Nucleus accumbens (tissue), 56 donors: ENCODE data around the gene GPR37.
A peak's percentile ranks its signal among the peaks of the same experiment; 100 is the strongest.

Experiments used
- DNase-seq, 56 donors: peaks; one replicate each; lab custom pipeline; 2025; lab: John Stamatoyannopoulos, UW

Gene GPR37

DNA sequence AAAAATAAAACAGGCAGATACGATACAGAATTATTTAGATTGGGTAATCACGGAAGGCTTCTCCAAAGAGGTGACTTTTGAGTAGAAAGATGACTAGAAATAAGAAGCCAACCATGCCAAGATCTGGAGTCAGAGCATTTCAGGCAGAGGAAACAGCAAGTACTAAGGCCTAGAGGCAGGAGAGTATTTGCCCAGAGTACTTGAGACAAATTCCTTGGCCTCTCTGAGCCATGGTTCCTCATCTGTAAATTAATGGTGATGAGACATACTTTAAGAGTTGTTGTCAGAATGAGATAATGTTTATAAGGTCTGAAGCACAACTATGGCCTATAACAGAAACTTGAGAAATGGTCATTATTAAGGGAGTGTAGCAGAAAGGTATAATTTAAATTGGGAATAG lies 15.8 kb upstream of the GPR37 start:
- DNase-seq: no peak

GRCh38 chr7:124780608-124781007 lies 15.0 kb upstream of the GPR37 start:
- DNase-seq: no peak

DNA sequence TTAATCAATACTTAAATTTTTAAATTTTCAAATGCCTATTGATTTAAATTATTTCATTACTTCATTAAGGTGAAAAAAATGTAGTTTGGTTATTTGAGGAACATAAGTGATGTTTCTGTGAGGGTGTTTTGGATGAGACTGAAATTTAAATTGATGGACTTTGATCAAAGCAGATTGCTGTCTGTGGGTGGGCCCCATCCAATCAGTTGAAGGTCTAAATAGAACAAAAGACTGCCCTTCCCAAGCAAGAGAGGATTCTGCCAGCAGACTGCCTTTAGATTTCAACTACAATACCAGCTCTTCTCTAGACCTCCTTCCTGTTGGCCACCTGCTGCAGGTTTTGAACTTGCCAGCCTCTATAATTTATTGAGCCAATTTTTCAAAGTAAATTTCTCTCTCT lies 14.5 kb upstream of the GPR37 start:
- no peak for DNase-seq

- DNase-seq: no peak
These were observed 14.0 kb upstream of the GPR37 start for GRCh38 chr7:124779620-124780019.

- no peak for DNase-seq
These were observed 13.6 kb upstream of the GPR37 start for GRCh38 chr7:124779194-124779593.

DNA sequence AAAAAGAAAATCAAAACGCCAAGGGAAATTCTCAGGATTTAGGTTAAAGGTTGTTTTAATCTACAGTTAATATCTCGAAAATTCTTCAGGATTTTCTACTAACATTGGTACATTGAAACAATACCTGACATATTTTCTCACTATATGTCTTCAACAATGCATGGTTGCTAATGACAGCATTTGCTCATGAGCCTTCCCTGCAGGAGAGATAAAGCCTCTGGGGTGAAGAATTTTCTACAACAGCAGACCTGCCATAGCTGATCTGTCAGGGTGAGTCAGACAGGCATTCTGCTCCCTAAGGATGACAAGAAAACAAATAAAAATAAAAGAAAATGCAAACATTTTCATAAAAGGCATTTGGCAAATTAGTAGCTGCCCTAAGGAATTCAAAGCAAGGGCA lies 11.7 kb upstream of the GPR37 start:
- DNase-seq: no peak

- DNase-seq: no peak
These were observed 10.6 kb upstream of the GPR37 start for GRCh38 chr7:124776153-124776552.

GRCh38 chr7:124775422-124775821 lies 9.8 kb upstream of the GPR37 start:
- DNase-seq: no peak

- no peak for DNase-seq
These were observed 8.3 kb upstream of the GPR37 start for GRCh38 chr7:124773938-124774337.

DNA sequence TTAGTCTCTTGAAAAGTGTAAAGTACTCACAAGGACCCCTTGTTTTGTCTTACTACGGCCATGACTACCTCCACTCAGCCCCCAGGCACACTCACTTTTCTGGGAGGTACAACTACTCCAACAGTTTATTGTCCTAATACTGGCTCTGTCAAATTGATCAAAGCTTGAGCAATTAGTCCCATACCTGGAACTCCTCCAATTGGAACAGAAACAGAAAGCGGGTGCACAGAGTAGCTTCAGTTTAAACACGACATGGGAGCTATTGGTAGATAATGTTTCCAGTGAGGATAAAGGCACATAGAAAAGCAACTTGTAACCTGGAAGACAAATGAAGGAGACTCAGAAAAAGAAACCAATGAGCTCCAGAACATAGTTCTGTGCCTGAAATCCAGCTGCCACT lies 7.7 kb upstream of the GPR37 start:
- DNase-seq: no peak

GRCh38 chr7:124769136-124769535 lies 3.5 kb upstream of the GPR37 start:
- no peak for DNase-seq

DNA sequence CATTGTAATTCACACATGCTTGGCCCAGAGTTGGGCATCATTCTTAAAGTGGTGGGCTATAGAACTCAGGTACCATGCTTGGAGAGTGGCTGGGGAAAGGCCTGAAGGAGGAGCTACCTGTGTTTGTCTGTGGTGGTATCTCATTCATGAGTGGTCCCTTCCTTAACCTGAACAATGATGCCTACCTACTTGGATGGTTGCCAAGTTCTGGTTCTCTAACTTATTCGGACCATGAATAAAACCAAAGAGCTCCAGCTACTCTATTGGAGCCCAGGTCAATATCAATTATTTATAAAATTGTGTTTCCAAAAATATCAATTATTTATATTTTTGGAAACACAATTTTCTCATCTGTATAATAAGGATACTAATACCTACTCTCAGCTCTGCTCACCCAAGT lies 2.9 kb upstream of the GPR37 start:
- no peak for DNase-seq

DNA sequence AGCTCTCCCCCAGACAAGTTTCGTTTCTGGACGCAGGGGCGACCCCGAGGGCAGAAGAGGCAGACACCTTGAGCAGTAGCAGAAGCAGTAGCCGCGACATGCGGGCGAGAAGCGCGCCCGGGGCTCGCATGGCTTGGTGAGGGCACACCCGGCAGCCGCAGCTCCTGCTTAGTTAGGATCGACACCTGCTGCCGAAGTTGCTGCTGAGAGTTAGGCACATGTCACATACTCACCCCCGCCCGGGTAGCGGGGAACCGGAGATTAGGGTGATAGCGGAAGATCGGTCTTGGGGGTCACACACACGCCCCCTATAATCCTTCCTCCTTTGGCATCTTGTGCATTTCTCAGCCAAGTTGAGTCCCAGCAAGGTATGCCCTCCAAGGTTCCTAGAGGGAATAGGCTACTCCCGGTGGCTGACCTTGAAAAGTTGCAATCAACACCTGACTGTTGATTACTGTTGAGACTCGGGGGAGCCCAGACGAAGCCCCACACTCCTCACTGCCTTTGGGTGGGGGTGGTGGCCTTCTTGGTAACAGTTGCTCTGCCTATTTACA lies 668 bp downstream of the GPR37 start:
- peak in 13 of 56 donors; percentile 12 to 67 (median 46) for DNase-seq

GRCh38 chr7:124764051-124764846 lies 1.3 kb downstream of the GPR37 start:
- DNase-seq: peak in 7 of 56 donors; percentile 10 to 49 (median 32)

- peak in 39 of 56 donors; percentile 12 to 79 (median 52) for DNase-seq
These were observed 2.9 kb downstream of the GPR37 start for GRCh38 chr7:124762611-124763143.

DNA sequence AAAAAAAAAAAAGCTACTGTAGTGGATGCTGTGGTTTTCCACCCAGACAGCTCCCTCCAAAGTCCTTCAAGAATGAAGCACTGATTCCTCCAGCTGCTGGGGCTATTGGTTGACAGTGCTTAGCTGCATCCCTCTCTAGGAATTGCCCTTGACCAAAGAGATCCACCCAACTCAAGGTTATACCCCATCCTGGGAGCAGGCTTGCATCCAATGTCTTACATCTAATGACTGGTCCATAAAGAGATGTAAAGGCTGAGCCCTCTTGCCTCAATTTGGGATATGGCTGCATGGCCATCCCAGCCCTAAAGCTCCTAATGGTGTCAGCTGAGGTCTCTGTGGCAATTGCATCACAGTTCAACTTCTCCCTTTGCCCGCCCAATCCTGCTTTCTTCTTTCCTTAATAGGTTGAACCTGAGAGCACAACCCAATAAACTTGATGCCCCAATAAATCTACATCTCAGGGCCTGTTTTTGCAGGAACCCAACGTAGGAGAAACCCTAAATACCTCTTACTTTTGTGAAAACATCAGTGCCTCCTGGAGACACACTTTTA lies 4.4 kb downstream of the GPR37 start:
- DNase-seq: peak in 2 of 56 donors; percentile 14 to 26

DNA sequence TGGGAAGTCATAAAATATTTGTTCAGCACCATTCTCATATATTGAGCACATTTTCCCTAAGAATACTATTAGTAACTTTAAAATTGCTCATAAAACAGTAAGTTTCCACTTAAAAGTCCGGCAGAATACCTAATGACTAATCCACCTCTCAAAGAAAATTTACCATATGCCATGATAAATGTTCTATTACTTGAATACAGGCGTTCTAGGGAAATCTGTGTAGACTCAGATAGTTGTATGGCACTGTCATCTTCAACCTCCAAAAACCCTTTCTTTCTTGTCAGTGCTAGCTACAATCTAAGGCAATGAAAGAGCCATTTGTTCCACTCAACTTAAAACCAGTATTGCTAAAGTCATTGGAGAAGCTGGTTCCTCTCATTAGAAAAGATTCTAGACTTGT lies 7.3 kb downstream of the GPR37 start:
- no peak for DNase-seq

DNA sequence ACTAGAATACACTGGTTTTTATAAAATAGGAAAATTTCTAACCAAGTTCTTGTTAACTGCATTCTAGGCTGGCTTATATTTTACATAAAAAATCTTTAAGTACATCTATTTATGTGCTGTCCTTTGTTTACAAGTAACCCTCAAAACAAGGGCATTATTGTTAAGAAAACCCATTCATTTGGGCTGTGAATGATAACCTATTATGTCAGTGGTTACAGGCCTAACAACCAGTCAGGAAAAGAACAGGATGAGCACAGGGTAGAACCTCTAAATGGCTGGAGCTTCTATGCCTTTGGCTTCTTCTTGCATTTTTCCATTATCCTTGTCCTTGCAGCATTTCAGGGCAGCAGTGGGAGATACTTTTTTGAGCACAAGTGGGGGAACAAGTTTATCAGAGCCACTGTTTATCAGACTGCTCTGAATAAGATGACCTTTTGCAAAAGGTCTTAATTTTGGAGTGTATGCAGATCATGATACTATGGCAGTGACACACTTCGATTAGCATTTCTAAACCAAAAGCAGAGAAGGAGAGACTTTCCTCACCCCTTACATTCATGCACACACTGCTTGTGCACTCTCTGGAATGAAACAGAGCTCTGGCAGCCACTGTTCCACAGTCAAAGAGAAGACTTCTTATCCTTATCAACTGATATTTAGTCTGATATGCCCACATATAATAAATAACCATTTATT lies 10.9 kb downstream of the GPR37 start:
- DNase-seq: peak in 1 of 56 donors; percentile 21

GRCh38 chr7:124752310-124752709 lies 13.3 kb downstream of the GPR37 start:
- peak in 1 of 56 donors; percentile 27 for DNase-seq

GRCh38 chr7:124751027-124751426 lies 14.6 kb downstream of the GPR37 start:
- peak in 6 of 56 donors; percentile 9 to 51 (median 23) for DNase-seq

- no peak for DNase-seq
These were observed 18.5 kb downstream of the GPR37 start for GRCh38 chr7:124747072-124747471.
